Stimulated activated CD8-positive, alpha-beta memory T cell treated with anti-CD3 and anti-CD28 coated beads, Interleukin-12 subunit alpha, Interleukin-12 subunit beta, amount 100 ng/mL, for 4 hours (primary cell): ENCODE measurements around the gene CRISPLD2.
"Not testable (repeated sequence)": the region's sequence is repeated elsewhere in the genome, so short reads cannot be mapped to it uniquely, and the experiment has no call there.

Source experiments
- DNase-seq: peaks from one replicate; pipeline ENCODE4 v3.0.0-alpha.2; 2020; ENCODE audit warnings: low read depth

Gene CRISPLD2

GRCh38 chr16:84840687-84841627, 21.2 kb downstream of the CRISPLD2 start:
- no peak for DNase-seq

GRCh38 chr16:84841787-84842300, 22.1 kb downstream of the CRISPLD2 start:
- no peak for DNase-seq

DNA sequence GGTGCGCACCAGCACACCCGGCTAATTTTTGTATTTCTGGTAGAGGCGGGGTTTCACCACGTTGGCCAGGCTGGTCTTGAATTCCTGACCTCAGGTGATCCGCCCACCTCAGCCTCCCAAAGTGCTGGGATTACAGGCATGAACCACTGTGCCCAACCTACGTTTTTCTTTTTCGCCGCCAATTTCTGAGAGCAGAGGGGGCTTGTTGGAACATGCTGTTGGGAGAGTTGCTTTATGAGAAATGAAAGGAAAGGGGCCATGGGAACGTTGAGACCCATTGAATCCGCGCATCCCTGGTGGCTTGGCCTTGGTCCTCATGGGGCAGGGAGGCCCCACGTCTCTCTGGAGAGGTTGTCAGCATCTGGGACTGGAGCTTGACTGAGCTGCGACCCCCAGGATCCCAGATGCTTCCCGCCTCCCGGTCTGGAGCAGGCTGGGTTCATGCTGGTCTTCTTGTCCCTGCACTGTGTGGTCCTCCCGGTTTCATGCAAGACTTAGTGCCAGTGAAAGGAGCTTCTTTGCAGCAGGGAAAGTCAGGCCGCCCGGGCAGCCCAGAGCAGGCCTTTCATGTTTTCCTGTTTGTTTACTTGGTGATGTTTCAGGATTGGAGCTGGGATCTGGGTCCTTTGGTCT, 22.8 kb downstream of the CRISPLD2 start:
- no peak for DNase-seq

DNA sequence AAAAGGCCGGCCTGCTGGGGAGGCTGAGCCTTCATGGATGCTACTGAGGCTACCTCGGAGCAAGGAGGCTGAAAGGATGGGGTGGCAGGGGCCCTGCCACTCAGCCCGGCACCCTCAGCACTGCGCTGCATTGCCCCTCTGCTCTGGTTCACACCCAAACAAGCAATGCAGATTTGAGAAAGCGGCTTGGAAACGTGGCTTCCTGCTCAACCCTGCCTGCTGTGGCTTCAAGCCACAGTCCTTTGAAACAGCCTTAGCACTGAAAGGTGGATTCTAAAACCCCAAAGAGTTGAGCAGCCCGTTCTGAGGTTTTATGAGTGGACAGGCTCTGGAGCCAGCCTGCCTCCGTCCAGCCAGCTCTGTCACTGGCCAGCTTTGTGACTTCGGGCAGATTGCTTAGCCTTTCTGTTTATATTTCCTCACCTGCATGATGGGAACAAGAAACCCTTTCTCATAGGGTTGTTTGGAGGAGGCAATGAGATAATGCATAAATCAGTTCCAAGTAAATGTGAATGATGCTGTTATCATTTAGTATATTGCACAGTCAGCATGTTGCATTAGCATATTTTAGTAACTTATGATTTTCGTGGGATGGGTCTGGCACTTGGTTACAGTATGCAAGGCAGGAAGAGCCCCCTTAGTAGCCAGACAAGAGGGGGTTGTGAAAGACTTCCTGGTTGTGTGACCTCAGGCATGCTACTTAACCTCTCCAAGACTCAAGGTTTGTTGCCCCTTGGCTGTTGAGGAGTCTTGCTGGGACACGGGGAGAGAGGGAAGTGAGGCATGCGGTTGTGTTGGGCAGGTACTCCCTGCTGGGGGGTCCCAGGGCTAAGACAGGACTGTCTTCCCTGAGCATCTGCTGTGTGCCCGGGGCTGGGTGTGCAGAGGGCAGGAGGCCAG, 23.6 kb downstream of the CRISPLD2 start:
- DNase-seq, result no peak

- no peak for DNase-seq
Measured at GRCh38 chr16:84844049-84844350, 24.2 kb downstream of the CRISPLD2 start.

- DNase-seq, result no peak
Measured at GRCh38 chr16:84844559-84845495, 25.0 kb downstream of the CRISPLD2 start.

- DNase-seq, result no peak
Measured at GRCh38 chr16:84845496-84846002, 25.8 kb downstream of the CRISPLD2 start.

DNA sequence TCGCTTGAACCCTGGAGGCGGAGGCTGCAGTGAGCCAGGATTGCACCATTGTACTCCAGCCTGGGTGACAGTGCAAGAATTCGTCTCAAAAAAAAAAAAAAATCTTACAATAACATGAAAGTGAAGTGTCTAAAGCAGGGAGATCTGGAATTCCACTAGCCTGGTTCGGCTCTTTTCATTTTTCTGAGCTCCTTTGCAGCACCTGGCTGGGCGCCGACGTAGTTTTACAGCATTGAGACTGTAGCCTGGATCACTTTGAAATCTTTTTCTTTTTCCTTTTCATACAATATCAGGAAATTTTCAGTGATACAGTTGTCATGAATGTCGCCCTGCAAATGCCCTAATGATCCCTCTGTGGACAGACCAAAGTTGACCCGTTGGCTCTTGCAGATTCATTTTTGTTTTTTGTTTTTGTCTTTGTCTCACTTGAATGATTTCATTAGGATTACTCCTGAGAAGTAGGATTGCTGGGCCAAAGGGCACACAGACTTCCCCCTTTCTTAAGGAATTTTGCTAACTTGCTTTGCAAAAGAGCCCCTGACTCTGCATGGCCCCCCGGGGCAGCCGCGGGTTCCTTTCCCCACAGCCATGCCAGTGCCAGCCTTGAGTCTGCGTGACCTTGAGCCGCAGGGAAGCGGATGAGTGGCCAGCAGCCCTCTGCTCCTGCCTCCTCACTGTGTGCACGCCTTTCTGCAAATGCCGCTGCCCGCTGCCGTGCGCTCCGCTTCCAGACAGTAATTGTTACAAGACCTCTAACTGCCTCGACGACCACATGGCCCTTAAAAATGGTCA, 28.0 kb downstream of the CRISPLD2 start:
- no peak for DNase-seq

DNA sequence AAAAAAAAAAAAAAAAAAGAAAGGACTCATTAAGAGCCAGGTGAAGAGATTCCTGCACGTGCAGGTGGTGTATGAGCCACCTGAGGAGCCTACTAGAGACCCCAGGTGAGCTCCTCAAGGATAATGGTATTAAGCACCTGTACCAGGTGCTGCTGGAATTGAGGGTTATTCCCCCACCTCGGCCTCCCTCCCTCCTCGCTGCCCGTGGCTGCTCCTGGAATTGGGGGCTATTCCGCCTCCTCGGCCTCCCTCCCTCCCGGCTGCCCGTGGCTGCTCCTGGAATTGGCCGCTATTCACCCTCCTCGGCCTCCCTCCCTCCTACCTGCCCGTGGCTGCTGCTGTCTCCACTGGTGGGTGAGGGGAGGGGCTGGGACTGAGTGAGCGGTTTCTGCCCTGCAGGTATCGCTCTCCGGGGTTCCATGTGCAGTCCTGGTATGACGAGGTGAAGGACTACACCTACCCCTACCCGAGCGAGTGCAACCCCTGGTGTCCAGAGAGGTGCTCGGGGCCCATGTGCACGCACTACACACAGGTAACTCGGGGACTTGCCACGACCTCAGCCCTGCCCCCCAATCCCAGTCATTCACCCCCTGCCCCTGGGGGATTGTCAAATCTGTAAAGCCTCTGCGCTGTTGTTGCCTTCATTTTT, 29.3 kb downstream of the CRISPLD2 start:
- DNase-seq, result no peak

- no peak for DNase-seq
Measured at GRCh38 chr16:84849751-84850150, 30.0 kb downstream of the CRISPLD2 start.

DNA sequence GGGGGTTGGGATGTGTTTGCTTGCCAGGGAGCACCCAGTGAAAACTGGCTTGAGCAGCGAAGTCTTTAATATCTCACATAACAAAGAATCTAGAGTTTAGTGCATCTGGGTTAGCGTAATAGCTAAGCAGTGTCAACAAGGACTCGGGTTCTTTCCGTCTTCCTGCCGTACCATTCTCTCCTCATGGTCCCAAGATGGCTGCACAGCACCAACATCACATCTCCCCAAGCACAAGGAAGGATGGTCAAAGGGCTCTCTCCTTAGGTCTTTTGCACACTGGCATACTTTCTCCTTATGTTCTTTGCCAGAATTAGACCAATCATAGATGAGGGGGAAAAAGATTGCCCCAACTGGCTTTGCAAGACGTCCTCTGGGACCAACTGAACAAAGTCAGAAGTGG, 30.9 kb downstream of the CRISPLD2 start:
- no peak for DNase-seq

- no peak for DNase-seq
Measured at GRCh38 chr16:84851192-84852127, 31.7 kb downstream of the CRISPLD2 start.

- DNase-seq, result no peak
Measured at GRCh38 chr16:84853534-84853933, 33.7 kb downstream of the CRISPLD2 start.

- no peak for DNase-seq
Measured at GRCh38 chr16:84854759-84855158, 35.0 kb downstream of the CRISPLD2 start.

- not testable (repeated sequence) for DNase-seq
Measured at GRCh38 chr16:84855435-84856202, 35.8 kb downstream of the CRISPLD2 start.

DNA sequence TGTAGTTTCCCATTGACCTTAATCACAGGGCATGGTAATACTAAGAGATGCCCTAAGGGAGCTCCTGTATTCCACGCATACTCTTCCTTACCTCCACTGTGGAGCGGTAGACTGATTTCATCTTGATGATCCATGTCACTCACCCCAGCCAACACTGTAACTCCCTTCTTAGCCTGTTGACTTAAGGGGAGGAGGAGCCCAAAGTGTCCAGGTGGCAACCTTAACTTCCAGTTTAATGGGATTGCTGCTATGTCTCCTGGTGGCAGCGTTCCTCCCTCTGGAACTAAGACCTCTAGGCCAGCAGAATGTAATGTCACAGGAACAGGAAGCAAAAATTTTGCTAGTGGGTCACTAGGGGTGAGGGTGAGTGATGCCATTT, 36.4 kb downstream of the CRISPLD2 start:
- not testable (repeated sequence) for DNase-seq

GRCh38 chr16:84856811-84857210, 37.0 kb downstream of the CRISPLD2 start:
- DNase-seq, result not testable (repeated sequence)

GRCh38 chr16:84859681-84860080, 39.9 kb downstream of the CRISPLD2 start:
- no peak for DNase-seq
